Frontal cortex (tissue), 4 donors: ENCODE results near the gene DCDC1. TPM values are rescaled to one million over a fixed set of nuclear protein-coding genes. Genes with fewer than 3 reads are reported as not detected.

Experiments
- DNase-seq, 2 donors: peaks; one replicate each; pipeline ENCODE4 v3.0.0; 2012; ENCODE audit warnings: low spot score in 2 of 2
- FAIRE-seq: peaks from 2 replicates; lab custom pipeline; 2012; peaks lifted over from hg19 to GRCh38; lab: Jason Lieb, UNC
- total RNA-seq: library from RNA; depleted of rRNA; stranded (reverse); fragments of >200 nt; gene quantifications from one replicate; pipeline ENCODE4 v1.2.3, GENCODE V29; 2014
- donor health status: control.
- donor health status: control.
- donor health status: control.

Gene DCDC1
- total RNA-seq, 1 donor from 2014 or later = 2.4 TPM

GRCh38 chr11:31243706-31244105, 125.8 kb downstream of the DCDC1 start:
- DNase-seq (no peak), FAIRE-seq (no peak)

- no peak for FAIRE-seq
- DNase-seq = no peak
Measured at GRCh38 chr11:31240340-31240904, 129.1 kb downstream of the DCDC1 start.

- no peak for DNase-seq
- no peak for FAIRE-seq
Measured at GRCh38 chr11:31237819-31238760, 131.4 kb downstream of the DCDC1 start.

- FAIRE-seq (no peak), DNase-seq (no peak)
Measured at GRCh38 chr11:31236143-31236542, 133.4 kb downstream of the DCDC1 start.

GRCh38 chr11:31233425-31233824, 136.1 kb downstream of the DCDC1 start:
- FAIRE-seq (no peak), DNase-seq (no peak)

GRCh38 chr11:31231601-31232000, 137.9 kb downstream of the DCDC1 start:
- DNase-seq = no peak
- FAIRE-seq = no peak

- DNase-seq (no peak), FAIRE-seq (no peak)
Measured at GRCh38 chr11:31218847-31219246, 150.7 kb downstream of the DCDC1 start.

GRCh38 chr11:31214372-31214771, 155.2 kb downstream of the DCDC1 start:
- DNase-seq (no peak), FAIRE-seq (no peak)

GRCh38 chr11:31199378-31199777, 170.2 kb downstream of the DCDC1 start:
- FAIRE-seq = no peak
- no peak for DNase-seq

- DNase-seq (no peak), FAIRE-seq (no peak)
Measured at GRCh38 chr11:31173926-31174680, 195.4 kb downstream of the DCDC1 start.

GRCh38 chr11:31160504-31161422, 208.8 kb downstream of the DCDC1 start:
- no peak for DNase-seq
- no peak for FAIRE-seq

GRCh38 chr11:31150841-31151240, 218.7 kb downstream of the DCDC1 start:
- FAIRE-seq = no peak
- no peak for DNase-seq

- FAIRE-seq (no peak), DNase-seq (no peak)
Measured at GRCh38 chr11:31150011-31150410, 219.5 kb downstream of the DCDC1 start.

- DNase-seq = peak in 1 of 2 donors; percentile 19
Measured at GRCh38 chr11:31141789-31142188, 227.8 kb downstream of the DCDC1 start.

GRCh38 chr11:31139479-31139878, 230.1 kb downstream of the DCDC1 start:
- DNase-seq = no peak
- FAIRE-seq = no peak

More at GRCh38 chr11:31141789-31142188, 227.8 kb downstream of the DCDC1 start:
- FAIRE-seq = no peak

GRCh38 chr11:31132531-31133421, 236.8 kb downstream of the DCDC1 start:
- FAIRE-seq (no peak), DNase-seq (no peak)

- DNase-seq (no peak), FAIRE-seq (no peak)
Measured at GRCh38 chr11:31131760-31132159, 237.8 kb downstream of the DCDC1 start.

- DNase-seq = no peak
- FAIRE-seq = no peak
Measured at GRCh38 chr11:31127290-31127689, 242.2 kb downstream of the DCDC1 start.

GRCh38 chr11:31120428-31120827, 249.1 kb downstream of the DCDC1 start:
- FAIRE-seq (no peak), DNase-seq (no peak)
